GM19467 (cell line): ENCODE data around the gene BTBD19.

Experiments used
- ATAC-seq: cut with Tn5 transposase; IDR thresholded peaks from one replicate; pipeline ENCODE4 v1.9.1; 2021; ENCODE audit warnings: mild to moderate bottlenecking, moderate library complexity; ENCODE audit not compliant: unreplicated experiment

BTBD19 gene

DNA sequence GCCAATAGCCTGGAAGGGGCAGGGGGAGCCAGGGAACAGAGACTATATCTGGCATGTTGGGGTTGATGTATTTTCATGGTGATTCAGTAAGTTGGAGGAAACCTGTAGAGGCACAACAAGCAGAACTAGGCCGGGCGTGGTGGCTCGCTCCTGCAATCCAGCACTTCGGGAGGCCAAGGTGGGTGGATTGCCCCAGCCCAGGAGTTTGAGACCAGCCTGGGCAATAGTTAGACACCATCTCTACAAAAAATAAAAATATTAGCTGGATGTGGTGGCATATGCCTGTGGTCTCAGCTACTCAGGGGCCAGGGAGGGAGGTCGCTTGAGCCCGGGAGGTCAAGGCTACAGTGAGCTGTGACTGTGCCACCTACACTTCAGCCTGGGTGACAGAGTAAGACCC is 44.9 kb downstream of the BTBD19 start:
- no peak for ATAC-seq

DNA sequence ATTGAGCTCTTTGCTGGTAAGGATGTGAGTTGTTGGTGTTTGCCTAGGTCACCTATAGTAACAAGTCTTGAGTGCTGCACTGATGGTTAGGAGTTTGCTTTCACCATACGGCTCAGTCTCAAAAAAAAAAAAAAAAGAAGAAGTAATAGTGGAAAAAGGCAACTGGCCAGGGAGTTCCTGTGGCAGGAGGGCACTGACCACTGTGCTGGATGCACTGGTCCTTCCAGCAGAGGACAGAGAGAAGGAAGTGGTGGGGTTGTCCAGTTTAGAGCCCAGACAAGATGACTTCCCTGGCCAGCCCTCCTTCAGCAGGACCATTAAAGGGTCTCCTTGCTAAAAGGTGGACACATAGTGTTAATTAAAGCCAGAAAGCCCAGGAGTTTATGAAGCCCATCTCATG is 46.6 kb downstream of the BTBD19 start:
- ATAC-seq = no peak

- no peak for ATAC-seq
Measured at GRCh38 chr1:44855742-44856141, 47.4 kb downstream of the BTBD19 start.

DNA sequence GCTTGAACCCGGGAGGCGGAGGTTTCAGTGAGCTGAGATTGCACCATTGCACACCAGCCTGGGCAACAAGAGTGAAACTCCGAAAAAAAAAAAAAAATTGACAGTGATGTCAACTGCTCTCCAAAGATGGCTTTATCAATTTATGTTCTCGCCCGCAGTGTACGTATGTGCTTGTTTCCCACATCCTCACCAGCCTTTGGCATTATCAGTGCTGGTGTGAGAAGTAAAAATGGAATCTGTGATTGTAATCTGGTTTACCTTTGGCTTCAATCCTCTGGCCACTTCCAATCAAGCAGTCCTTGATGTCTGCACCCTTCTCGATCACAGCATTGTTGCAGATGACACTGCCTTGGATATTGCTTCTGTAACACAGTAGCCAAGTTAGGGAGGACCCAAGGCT is 49.1 kb downstream of the BTBD19 start:
- ATAC-seq = no peak

- ATAC-seq = no peak
Measured at GRCh38 chr1:44860331-44860730, 52.0 kb downstream of the BTBD19 start.

DNA sequence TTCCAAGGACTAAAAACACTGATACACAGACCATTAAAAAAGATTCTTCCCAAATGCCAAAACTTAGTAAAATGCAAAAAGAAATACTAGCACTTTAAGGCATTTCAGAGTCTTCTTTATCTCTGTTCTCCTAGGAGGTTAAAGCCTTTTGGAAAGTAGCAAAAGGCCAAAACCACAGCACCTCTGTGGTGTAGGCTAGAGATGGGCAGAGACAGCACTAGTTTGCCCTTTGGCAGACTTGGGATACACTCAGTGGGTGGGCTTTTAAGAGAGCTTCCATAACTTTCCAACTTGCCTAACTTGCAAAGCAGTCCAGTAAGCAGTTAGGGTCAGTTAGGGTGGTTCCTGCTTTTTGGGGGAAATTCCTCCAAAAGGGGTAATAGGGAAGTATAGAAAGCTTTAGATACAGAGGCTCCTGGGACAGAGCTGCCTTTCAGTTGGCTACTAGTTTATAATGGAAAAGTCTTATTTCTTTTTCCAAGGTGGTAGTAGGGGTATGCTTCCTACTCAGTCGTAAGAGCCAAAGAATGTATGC is 52.6 kb downstream of the BTBD19 start:
- no peak for ATAC-seq

DNA sequence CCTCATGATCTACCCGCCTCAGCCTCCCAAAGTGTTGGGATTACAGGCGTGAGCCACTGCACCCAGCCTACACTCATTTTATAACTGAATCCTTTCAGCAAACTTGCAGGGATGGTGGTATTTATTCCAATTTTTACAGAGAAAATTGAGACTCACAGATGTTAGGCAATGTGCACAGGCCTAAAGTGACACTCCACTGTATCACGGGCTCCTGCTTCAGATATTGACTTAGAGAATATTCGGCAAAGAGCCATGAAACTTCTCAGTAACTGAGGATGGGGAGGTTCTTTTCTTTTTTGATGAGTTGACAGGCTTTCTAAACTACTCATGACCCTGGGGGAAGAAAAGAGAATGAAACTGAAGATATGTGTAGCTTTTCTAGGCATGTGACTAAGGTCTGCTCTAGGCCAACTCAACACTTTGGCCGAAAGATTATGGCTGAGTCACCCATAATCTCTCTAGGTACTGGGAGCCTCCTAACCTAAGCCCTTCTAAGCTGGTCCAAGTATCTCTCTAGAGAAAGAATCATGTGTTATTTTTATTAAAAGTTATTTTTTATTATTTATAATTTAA is 54.6 kb downstream of the BTBD19 start:
- no peak for ATAC-seq
